Measurements from ENCODE around the gene EXOSC5. TPM values are rescaled to one million over a fixed set of nuclear protein-coding genes. Genes with fewer than 3 reads are reported as not detected.

EXOSC5 gene
- total RNA-seq, 4 donors from 2014 or later: 23.0 to 51.5 (median 31.9) TPM

DNA sequence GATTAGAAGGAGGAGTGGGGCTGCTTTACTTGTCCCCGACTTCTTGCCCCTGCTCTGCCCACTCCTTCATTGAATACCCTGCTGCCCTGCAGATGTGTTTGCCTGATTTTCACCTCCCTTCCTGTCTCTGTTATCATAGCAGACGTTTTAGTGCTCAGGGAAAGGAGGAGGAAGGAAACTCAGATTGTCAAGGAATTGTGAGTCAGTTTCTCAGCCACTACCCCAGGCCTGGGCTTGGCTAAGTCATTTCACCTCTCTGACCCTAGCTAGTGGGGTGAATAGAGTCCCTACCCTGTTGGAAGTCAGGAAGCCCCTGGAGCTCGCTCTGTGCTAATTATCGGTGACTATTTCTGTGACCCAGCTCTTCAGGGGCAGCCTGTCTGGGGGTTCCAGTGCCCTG is 4.3 kb upstream of the EXOSC5 start:
- Histone ChIP-seq H3K4me1 (peaks cover 38% of the 10 kb centered on the region), H3K36me3 (peaks cover 5% of the 10 kb centered on the region), H3K27ac (no peak overlapping the region), H3K27me3 (no peaks in the 10 kb centered on the region), H3K9me3 (no peaks in the 10 kb centered on the region), H3K4me3 (no peak overlapping the region)
- DNase-seq (ENCODE audit: low spot score in 2 of 2): no peak
- TF ChIP-seq POLR2AphosphoS5 (IDR thresholded peaks at IDR 0.05): no peak
- TF ChIP-seq, protein P1, sequence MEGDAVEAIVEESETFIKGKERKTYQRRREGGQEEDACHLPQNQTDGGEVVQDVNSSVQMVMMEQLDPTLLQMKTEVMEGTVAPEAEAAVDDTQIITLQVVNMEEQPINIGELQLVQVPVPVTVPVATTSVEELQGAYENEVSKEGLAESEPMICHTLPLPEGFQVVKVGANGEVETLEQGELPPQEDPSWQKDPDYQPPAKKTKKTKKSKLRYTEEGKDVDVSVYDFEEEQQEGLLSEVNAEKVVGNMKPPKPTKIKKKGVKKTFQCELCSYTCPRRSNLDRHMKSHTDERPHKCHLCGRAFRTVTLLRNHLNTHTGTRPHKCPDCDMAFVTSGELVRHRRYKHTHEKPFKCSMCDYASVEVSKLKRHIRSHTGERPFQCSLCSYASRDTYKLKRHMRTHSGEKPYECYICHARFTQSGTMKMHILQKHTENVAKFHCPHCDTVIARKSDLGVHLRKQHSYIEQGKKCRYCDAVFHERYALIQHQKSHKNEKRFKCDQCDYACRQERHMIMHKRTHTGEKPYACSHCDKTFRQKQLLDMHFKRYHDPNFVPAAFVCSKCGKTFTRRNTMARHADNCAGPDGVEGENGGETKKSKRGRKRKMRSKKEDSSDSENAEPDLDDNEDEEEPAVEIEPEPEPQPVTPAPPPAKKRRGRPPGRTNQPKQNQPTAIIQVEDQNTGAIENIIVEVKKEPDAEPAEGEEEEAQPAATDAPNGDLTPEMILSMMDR (IDR thresholded peaks at IDR 0.05): no peak
- no peak for TF ChIP-seq EP300 (IDR thresholded peaks at IDR 0.05)
- no peak for TF ChIP-seq POLR2A (IDR thresholded peaks at IDR 0.05)
- 73% methylated on average over 4 of the region's 4 CpGs for WGBS

GRCh38 chr19:41399525-41399924 is 2.4 kb upstream of the EXOSC5 start:
- Histone ChIP-seq H3K27ac (no peak overlapping the region), H3K9me3 (no peaks in the 10 kb centered on the region), H3K27me3 (no peaks in the 10 kb centered on the region), H3K4me1 (peaks cover 37% of the 10 kb centered on the region), H3K4me3 (no peak overlapping the region), H3K36me3 (peaks cover 5% of the 10 kb centered on the region)
- no peak for TF ChIP-seq EP300 (IDR thresholded peaks at IDR 0.05)
- TF ChIP-seq POLR2AphosphoS5 (IDR thresholded peaks at IDR 0.05): no peak
- no peak for TF ChIP-seq POLR2A (IDR thresholded peaks at IDR 0.05)
- TF ChIP-seq, protein P1 (IDR thresholded peaks at IDR 0.05): no peak
- DNase-seq (ENCODE audit: low spot score in 2 of 2): no peak
- WGBS: 93% methylated on average over 2 of the region's 2 CpGs

- TF ChIP-seq POLR2AphosphoS5 (IDR thresholded peaks at IDR 0.05): no peak
- TF ChIP-seq EP300 (IDR thresholded peaks at IDR 0.05): no peak
- TF ChIP-seq, protein P1 (IDR thresholded peaks at IDR 0.05): no peak
- TF ChIP-seq POLR2A (IDR thresholded peaks at IDR 0.05): no peak
- no peak for DNase-seq (ENCODE audit: low spot score in 2 of 2)
- H3K27ac ChIP-seq: no peak overlapping the region
- H3K36me3 ChIP-seq: peaks cover 5% of the 10 kb centered on the region
- no peaks in the 10 kb centered on the region for H3K9me3 ChIP-seq
- peak overlapping the region; percentile 96 for H3K4me3 ChIP-seq
- no peaks in the 10 kb centered on the region for H3K27me3 ChIP-seq
- H3K4me1 ChIP-seq: peaks cover 37% of the 10 kb centered on the region
- 78% methylated on average over 3 of the region's 3 CpGs for WGBS
Observed at GRCh38 chr19:41399091-41399490, 1.9 kb upstream of the EXOSC5 start.

- DNase-seq (ENCODE audit: low spot score in 2 of 2): no peak
- Histone ChIP-seq H3K36me3 (peaks cover 5% of the 10 kb centered on the region), H3K4me1 (peaks cover 37% of the 10 kb centered on the region), H3K27ac (no peak overlapping the region), H3K4me3 (peak overlapping the region; percentile 96), H3K27me3 (no peaks in the 10 kb centered on the region), H3K9me3 (no peaks in the 10 kb centered on the region)
- 65% methylated on average over 3 of the region's 3 CpGs for WGBS
- no peak for TF ChIP-seq POLR2A (IDR thresholded peaks at IDR 0.05)
Observed at GRCh38 chr19:41398598-41398997, 1.4 kb upstream of the EXOSC5 start.

DNA sequence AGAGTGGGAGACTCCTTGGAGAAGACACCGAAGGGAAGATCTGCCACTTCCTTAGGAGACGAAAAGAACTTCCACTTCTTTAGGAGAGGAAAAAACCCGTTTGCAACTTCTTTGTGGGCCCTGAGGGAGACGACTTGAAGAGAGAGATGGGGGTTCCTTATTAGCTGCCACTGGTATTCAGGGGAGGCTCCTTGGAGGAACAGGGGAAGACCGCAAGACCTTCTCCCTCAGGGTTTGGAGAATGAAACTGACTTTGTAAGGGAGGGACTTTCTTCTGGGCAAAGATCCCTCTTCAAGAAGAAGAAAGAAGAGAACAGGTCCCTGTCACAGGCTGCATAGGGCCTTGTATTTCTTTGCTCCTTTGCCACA is 875 bp upstream of the EXOSC5 start:
- Histone ChIP-seq H3K4me3 (peak overlapping the region; percentile 96), H3K4me1 (peaks cover 33% of the 10 kb centered on the region), H3K27ac (peak overlapping the region; percentile 93), H3K36me3 (peaks cover 2% of the 10 kb centered on the region), H3K9me3 (no peaks in the 10 kb centered on the region), H3K27me3 (no peaks in the 10 kb centered on the region)
- 0% methylated on average over 5 of the region's 5 CpGs for WGBS
- TF ChIP-seq, protein P1 (IDR thresholded peaks at IDR 0.05): no peak
- TF ChIP-seq POLR2A (IDR thresholded peaks at IDR 0.05): no peak
- TF ChIP-seq POLR2AphosphoS5 (IDR thresholded peaks at IDR 0.05): no peak
- TF ChIP-seq EP300 (IDR thresholded peaks at IDR 0.05): no peak
- no peak for DNase-seq (ENCODE audit: low spot score in 2 of 2)

GRCh38 chr19:41395355-41395754 is 1.8 kb downstream of the EXOSC5 start:
- peaks cover 18% of the 10 kb centered on the region for H3K36me3 ChIP-seq
- no peak for DNase-seq (ENCODE audit: low spot score in 2 of 2)
- H3K27me3 ChIP-seq: no peaks in the 10 kb centered on the region
- H3K27ac ChIP-seq: no peak overlapping the region
- H3K4me3 ChIP-seq: no peak overlapping the region
- H3K9me3 ChIP-seq: no peaks in the 10 kb centered on the region
- H3K4me1 ChIP-seq: peaks cover 30% of the 10 kb centered on the region
- 68% methylated on average over 6 of the region's 6 CpGs for WGBS
- TF ChIP-seq POLR2AphosphoS5 (IDR thresholded peaks at IDR 0.05) (no peak), POLR2A (IDR thresholded peaks at IDR 0.05) (no peak), EP300 (IDR thresholded peaks at IDR 0.05) (no peak)
- TF ChIP-seq, protein P1 (IDR thresholded peaks at IDR 0.05): no peak
